ENCODE results near the gene BRAF. TPM values are rescaled to one million over a fixed set of nuclear protein-coding genes. Genes with fewer than 3 reads are reported as not detected.

BRAF gene
- total RNA-seq, 4 donors from 2014 or later = 35.7 to 60.0 (median 40.7) TPM

DNA sequence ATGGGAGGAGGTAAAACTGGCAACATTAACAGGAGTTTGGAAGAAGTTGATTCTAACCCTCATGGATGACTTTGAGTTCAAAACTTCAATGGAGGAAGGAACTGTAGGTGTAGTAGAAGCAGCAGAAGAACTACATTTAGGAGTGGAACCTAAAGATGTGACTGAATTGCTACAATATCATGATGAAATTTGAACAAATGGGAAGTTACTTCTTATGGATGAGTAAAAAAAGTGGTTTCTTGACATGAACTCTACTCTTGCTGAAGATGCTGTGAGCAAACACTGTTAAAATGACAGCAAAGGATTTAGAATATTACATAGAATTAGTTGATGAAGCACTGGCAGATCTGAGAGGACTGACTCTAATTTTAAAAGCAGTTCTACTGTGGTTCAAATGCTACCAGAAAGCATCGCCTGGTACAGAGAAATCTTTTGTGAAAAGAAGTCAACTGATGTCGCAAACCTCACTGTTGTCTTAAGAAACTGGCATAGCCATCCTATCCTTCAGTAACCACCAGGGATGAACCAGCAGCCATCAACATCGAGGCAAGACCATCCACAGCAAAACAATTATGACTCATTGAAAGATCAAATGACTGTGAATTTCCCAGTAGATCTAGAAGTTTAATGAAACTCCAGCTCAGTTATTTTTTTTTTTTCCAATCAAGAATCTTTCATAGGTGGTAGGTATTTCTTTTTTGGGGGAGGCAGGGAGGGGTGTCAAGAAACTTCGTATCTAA lies 20.8 kb downstream of the BRAF start:
- TF ChIP-seq CTCF (IDR thresholded peaks at IDR 0.05) = no peak
- ATAC-seq (ENCODE audit: low FRiP score) (no peak), DNase-seq (ENCODE audit: low spot score) (no peak)

GRCh38 chr7:140902303-140902953 lies 22.3 kb downstream of the BRAF start:
- DNase-seq (ENCODE audit: low spot score) (no peak), ATAC-seq (ENCODE audit: low FRiP score) (no peak)
- no peak for TF ChIP-seq CTCF (IDR thresholded peaks at IDR 0.05)

DNA sequence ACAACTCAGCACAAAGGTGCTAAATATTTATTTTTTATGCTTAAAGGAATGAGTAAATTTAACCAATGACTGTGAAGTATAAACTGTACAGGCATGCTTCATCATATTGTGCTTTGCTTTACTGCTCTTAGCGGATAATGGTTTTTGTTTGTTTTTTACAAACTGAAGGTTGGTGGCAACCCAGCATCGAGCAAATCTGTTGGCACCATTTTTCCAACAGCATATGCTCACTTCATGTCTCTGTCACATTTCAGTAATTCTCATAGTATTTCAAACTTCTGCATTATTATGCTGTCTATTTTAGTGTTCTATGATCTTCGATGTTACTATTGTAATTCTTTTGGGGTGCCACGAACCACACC lies 22.8 kb downstream of the BRAF start:
- DNase-seq (ENCODE audit: low spot score) = no peak
- ATAC-seq (ENCODE audit: low FRiP score) = no peak
- no peak for TF ChIP-seq CTCF (IDR thresholded peaks at IDR 0.05)

GRCh38 chr7:140899883-140900282 lies 24.8 kb downstream of the BRAF start:
- no peak for DNase-seq (ENCODE audit: low spot score)
- TF ChIP-seq CTCF (IDR thresholded peaks at IDR 0.05) = no peak
- ATAC-seq (ENCODE audit: low FRiP score) = no peak

- DNase-seq (ENCODE audit: low spot score) (no peak), ATAC-seq (ENCODE audit: low FRiP score) (no peak)
- no peak for TF ChIP-seq CTCF (IDR thresholded peaks at IDR 0.05)
Measured at GRCh38 chr7:140898786-140899536, 25.8 kb downstream of the BRAF start.

DNA sequence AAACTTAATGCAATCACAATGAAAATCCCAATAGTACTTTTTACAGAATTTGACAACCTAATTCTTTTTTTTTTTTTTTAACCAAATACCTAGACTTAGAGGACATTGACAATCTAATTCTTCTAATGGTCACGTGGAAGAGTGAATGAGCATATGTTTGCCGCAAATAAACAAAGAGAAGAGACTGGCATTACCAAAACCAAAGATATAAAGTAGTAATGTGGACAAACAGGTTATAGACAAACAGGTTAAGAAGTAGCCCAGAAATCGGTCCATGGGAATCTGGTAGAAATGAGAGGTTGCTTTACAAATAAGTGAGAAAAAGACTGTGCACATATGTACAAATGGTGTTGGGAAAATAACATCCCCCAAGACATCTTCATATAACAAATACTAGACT lies 27.7 kb downstream of the BRAF start:
- DNase-seq (ENCODE audit: low spot score) (no peak), ATAC-seq (ENCODE audit: low FRiP score) (no peak)
- TF ChIP-seq CTCF (IDR thresholded peaks at IDR 0.05) = no peak
